Kidney glomerular epithelial cell (primary cell): ENCODE measurements around the gene DCAF12L2.
"Not testable (repeated sequence)": the region's sequence is repeated elsewhere in the genome, so short reads cannot be mapped to it uniquely, and the experiment has no call there.

Experiments used
- DNase-seq: peaks from one replicate; lab custom pipeline; 2025; lab: John Stamatoyannopoulos, UW

Gene DCAF12L2

GRCh38 chrX:126165721-126166461, at the start of gene DCAF12L2:
TSS of gene DCAF12L2 (minus strand) at chrX:126166289. CDS start at chrX:126165924, 365 bp downstream.
- no peak for DNase-seq

GRCh38 chrX:126190888-126191287, 24.8 kb upstream of the DCAF12L2 start:
- DNase-seq = not testable (repeated sequence)

- no peak for DNase-seq
Measured at GRCh38 chrX:126177133-126177840, 11.2 kb upstream of the DCAF12L2 start.

- DNase-seq = no peak
Measured at GRCh38 chrX:126170720-126171119, 4.6 kb upstream of the DCAF12L2 start.

- no peak for DNase-seq
Measured at GRCh38 chrX:126167560-126167959, 1.5 kb upstream of the DCAF12L2 start.

- DNase-seq = no peak
Measured at GRCh38 chrX:126165401-126165720, 728 bp downstream of the DCAF12L2 start.

GRCh38 chrX:126164689-126165400, 1.2 kb downstream of the DCAF12L2 start:
- DNase-seq = no peak

GRCh38 chrX:126164226-126164625, 1.9 kb downstream of the DCAF12L2 start:
- DNase-seq = no peak

- DNase-seq = no peak
Measured at GRCh38 chrX:126141014-126141413, 25.1 kb downstream of the DCAF12L2 start.

GRCh38 chrX:126137899-126138298, 28.2 kb downstream of the DCAF12L2 start:
- no peak for DNase-seq

- no peak for DNase-seq
Measured at GRCh38 chrX:126124721-126125120, 41.4 kb downstream of the DCAF12L2 start.
